Tibial artery (tissue), 4 donors: ENCODE results near the gene ZBTB20.

Source experiments
- DNase-seq, 2 donors: peaks; one replicate each; pipeline ENCODE4 v3.0.0-alpha.2; 2019
- H3K27ac ChIP-seq, 2 donors: fragments of 200-600 bp; sonication (generic) in 1 of 2; 1 replicate in 1 of 2; 2 replicates in 1 of 2; pipeline ENCODE4 v1.5.1; 2018 to 2019; ENCODE audit warnings: mild to moderate bottlenecking in 1 of 2
- H3K27me3 ChIP-seq, 2 donors: fragments of 200-600 bp; sonication (generic) in 1 of 2; one replicate each; pipeline versions ENCODE4 v1.5.1 to v1.6.0; 2016 to 2019
- H3K36me3 ChIP-seq, 3 donors: fragments of 200-600 bp; sonication (generic) in 2 of 3; one replicate each; pipeline ENCODE4 v1.5.1; 2016 to 2019; ENCODE audit warnings: mild to moderate bottlenecking in 2 of 3
- H3K4me1 ChIP-seq, 4 donors: fragments of 200-600 bp; sonication (generic) in 2 of 4; 1 replicate in 3 of 4; 2 replicates in 1 of 4; pipeline ENCODE4 v1.5.1; 2016 to 2019
- H3K4me3 ChIP-seq, 2 donors: fragments of 200-600 bp; sonication (generic) in 1 of 2; 1 replicate in 1 of 2; 2 replicates in 1 of 2; pipeline ENCODE4 v1.5.1; 2018 to 2019; ENCODE audit warnings: mild to moderate bottlenecking in 2 of 2
- H3K9me3 ChIP-seq, 3 donors: fragments of 200-600 bp; sonication (generic) in 1 of 3; one replicate each; pipeline ENCODE4 v1.5.1; 2016 to 2019
- CTCF ChIP-seq, 2 experiments: fragments of 200-600 bp in 1 of 2; fragments of 450-650 bp in 1 of 2; IDR thresholded peaks; one replicate each; pipeline ENCODE4 v1.5.1; 2017 to 2019; ENCODE audit warnings: antibody characterized with exemption in 2 of 2, mild to moderate bottlenecking in 1 of 2, moderate library complexity in 1 of 2
- intact Hi-C: fragments of 100-400 bp; cut with DNase I; formaldehyde crosslinking; loops from one replicate; pipeline ENCODE4 v1.15.0; 2023; ENCODE audit warnings: low total_unique reads

The ZBTB20 gene

GRCh38 chr3:114743746-114744485, 403.2 kb downstream of the ZBTB20 start:
- DNase-seq, result no peak
- Histone ChIP-seq H3K36me3 (no peaks in the 10 kb centered on the region), H3K4me1 (peaks cover 0 to 37% (median 8%) of the 10 kb centered on the region in 4 donors), H3K27ac (no peak overlapping the region), H3K9me3 (no peaks in the 10 kb centered on the region), H3K4me3 (no peak overlapping the region), H3K27me3 (no peaks in the 10 kb centered on the region)
- intact Hi-C loops, result no loop called here
- TF ChIP-seq CTCF (IDR thresholded peaks at IDR 0.05), result no peak

- intact Hi-C loops, result no loop called here
- Histone ChIP-seq H3K4me3 (no peak overlapping the region), H3K9me3 (no peaks in the 10 kb centered on the region), H3K27ac (no peak overlapping the region), H3K27me3 (no peaks in the 10 kb centered on the region), H3K4me1 (peaks cover 0 to 27% (median 7%) of the 10 kb centered on the region in 4 donors), H3K36me3 (no peaks in the 10 kb centered on the region)
- no peak for DNase-seq
- no peak for TF ChIP-seq CTCF (IDR thresholded peaks at IDR 0.05)
These were observed 406.0 kb downstream of the ZBTB20 start for GRCh38 chr3:114741066-114741465.

GRCh38 chr3:114739627-114740026, 407.5 kb downstream of the ZBTB20 start:
- Histone ChIP-seq H3K27me3 (no peaks in the 10 kb centered on the region), H3K9me3 (no peaks in the 10 kb centered on the region), H3K4me1 (peaks cover 0 to 14% (median 0%) of the 10 kb centered on the region in 4 donors), H3K4me3 (no peak overlapping the region), H3K36me3 (no peaks in the 10 kb centered on the region), H3K27ac (no peak overlapping the region)
- intact Hi-C loops, result no loop called here
- DNase-seq, result no peak
- TF ChIP-seq CTCF (IDR thresholded peaks at IDR 0.05), result no peak

- TF ChIP-seq CTCF (IDR thresholded peaks at IDR 0.05), result no peak
- H3K27me3 ChIP-seq, result no peaks in the 10 kb centered on the region
- no peaks in the 10 kb centered on the region for H3K9me3 ChIP-seq
- DNase-seq, result no peak
- no peak overlapping the region for H3K27ac ChIP-seq
- peaks cover 0 to 8% (median 1%) of the 10 kb centered on the region in 4 donors for H3K4me1 ChIP-seq
- H3K4me3 ChIP-seq, result no peak overlapping the region
- intact Hi-C loops, result no loop called here
- H3K36me3 ChIP-seq, result no peaks in the 10 kb centered on the region
These were observed 414.7 kb downstream of the ZBTB20 start for GRCh38 chr3:114732353-114732752.

- Histone ChIP-seq H3K36me3 (no peaks in the 10 kb centered on the region), H3K4me1 (peaks cover 0 to 8% (median 1%) of the 10 kb centered on the region in 4 donors), H3K27me3 (no peaks in the 10 kb centered on the region), H3K4me3 (no peak overlapping the region), H3K9me3 (no peaks in the 10 kb centered on the region), H3K27ac (no peak overlapping the region)
- TF ChIP-seq CTCF (IDR thresholded peaks at IDR 0.05), result no peak
- no peak for DNase-seq
- intact Hi-C loops, result no loop called here
These were observed 416.7 kb downstream of the ZBTB20 start for GRCh38 chr3:114730397-114730796.
